ENCODE results near the gene SNAPC4.

SNAPC4 gene

DNA sequence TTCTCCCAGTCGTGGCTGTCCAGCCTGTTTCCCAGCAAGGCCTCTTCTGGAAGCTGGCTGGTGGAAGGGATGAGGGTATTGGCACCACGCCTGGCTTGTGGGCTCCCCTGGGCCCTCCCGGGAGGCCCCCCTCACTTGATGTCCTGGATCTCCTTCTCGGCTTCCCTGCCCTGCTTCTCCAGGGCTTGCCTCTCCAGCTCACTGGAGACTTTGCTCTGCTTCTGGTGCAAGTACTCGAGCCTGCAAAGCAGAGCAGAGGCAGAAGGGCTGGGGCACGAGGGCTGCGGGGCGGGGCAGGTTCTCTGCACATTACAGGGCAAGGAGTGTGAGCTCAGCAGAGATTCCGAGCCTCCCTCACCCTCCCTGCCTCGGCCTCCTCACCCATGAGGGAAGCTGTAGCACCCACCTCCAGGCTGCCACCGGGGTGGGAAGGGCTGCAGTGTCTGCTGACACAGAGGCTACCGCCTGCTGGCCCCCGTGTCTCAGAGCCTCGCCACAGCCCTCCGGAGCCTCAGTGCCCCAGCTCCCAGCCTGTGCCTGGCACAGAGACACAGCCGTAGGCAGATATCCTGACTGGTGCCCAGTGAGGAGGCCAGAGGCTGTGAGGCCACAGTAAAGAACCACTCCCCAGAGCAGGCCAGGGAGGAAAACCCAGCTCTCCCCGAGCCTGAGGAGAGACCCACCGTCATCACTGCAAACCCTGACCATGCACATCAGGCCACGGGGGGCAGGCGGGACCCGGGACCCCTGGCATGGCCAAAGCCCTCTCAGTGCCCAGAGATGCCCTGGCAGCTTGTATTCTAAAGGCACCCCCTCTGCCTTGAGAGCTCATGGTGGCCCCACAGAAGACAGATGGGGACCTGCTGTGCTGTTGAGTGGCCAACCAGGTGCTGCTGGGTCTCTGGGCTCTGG lies 7.2 kb downstream of the SNAPC4 start:
- DNase-seq (ENCODE audit: low read depth in 2 of 2): no peak

DNA sequence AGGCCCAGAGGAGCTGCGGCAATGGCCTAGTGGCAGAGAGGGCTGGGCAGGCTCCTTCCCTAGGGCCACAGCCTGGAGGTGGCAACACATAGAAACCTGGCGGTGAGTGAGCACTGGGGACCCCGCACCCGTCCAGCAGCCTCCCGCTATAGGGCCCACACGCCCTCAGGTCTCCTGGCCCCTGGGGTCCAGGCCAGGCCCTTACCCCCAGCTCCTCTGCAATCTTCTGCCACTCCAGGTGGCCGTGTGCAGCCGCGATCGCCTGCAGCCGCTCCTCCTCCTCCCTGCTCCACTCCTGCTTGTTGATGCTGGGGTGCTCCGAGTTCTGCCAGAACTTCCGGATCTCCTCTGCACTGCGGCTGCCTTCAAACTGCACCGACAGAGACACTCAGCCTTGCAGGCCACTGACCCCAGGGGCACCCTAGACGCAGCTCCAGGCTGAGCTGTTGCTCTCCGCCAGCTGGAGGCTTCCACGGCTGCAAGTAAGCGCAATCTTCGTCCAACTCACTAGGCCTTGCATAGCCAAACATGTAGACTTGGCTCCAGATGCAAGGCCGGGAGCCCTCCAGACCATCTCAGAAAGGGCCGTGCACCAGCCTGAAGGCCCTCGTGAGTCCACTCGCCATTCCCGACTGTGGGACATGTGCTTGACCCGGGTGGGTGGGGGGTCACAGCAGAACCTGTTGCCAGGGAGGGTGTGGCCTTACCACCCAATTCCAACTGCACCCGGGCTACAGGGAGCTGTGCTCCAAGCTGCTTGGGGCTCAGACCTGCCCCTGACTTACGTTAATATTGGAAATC lies 8.0 kb downstream of the SNAPC4 start:
- DNase-seq (ENCODE audit: low read depth in 2 of 2): no peak

DNA sequence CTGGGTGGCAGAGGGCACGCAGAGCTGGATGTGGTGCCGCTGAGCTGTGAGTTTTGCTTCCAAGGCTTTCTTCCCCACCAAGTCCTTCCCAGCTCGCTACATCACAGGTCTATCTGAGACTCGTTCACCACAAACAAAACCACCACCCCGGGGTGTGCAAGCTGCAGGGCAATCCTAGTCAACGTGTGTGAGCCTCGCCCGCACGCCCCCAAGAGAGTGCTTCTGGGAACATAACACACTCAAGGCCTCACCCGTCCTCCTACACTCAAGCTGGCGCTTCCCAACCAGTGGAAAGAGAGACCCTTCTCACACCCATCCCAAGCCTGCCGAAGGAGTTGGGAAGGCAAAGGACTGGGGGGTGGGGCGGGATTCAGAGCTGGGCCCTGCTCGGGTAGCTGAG lies 10.6 kb downstream of the SNAPC4 start:
- DNase-seq (ENCODE audit: low read depth in 2 of 2): no peak

DNA sequence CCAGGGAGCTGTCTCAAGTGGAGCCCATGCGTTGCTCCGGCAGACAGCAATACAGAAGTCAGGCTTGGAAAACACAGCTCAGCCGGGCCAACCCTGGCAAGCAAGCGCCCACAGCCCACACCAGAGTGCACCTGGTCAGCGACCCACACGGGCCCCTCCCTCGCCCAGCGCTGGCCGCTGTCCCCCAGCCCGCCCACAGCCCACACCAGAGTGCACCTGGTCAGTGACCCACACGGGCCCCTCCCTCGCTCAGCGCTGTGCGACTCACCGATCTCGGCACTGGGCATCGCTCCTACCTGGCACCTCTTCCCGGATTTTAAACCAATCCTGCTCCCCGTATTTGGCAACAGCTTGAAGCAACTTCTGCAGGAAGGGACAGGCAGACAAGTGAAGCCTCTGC lies 12.8 kb downstream of the SNAPC4 start:
- DNase-seq (ENCODE audit: low read depth in 2 of 2): no peak

DNA sequence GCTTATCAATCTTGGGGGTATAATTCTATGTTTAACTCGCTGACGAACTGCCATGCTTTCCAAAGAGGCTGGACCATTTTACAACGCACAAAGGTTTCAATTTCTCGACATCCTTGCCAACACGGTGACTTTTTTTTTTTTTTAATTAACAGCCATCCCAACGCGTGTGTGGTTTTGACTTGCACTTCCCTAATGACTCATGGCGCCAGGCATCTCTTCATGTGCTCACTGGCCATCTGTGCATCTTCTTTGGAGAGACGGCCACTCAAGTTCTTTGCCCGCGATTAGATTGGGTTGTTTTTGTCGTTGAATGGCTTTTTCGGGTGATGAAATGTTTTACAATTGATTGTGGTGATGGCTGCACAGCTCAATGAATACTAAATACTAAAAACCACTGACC lies 14.0 kb downstream of the SNAPC4 start:
- DNase-seq (ENCODE audit: low read depth in 2 of 2): no peak

DNA sequence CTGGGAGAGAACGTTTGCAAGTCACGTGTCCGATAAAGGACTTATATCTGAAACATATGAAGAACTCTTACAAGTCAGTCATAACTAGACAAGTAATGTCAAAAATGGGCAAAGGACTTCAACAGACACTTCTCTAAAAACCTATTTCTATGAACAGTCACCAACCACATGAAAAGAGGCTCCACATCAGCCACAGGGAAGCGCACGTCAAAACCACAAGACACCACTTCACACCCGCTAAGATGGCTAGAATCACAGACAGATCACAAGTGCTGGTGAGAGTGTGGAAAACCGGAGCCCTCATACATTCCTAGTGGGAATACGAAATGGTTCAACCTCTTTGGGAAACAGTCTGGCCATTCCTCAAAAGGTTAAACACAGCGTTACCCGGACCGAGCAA lies 15.0 kb downstream of the SNAPC4 start:
- DNase-seq (ENCODE audit: low read depth in 2 of 2): no peak

DNA sequence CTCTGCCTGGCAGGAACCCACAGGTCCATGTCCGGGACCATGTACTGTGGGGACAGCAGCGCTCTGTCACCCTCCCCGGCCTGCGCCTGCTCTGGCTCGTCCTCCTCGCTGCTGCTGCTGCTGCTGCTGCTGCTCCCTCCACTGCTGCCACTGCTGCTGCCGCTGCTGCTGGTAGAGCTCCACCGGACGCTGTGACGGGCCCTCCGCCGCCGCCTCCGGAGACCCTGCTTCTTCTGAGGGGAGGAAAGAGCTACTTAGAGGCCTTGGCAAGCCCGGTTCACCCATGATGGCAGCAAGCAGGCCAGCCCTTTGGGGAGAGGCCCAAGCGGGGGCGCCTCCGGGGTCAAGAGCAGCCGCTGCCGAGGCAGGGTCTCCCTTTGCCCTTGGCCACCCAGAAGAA lies 16.5 kb downstream of the SNAPC4 start:
- no peak for DNase-seq (ENCODE audit: low read depth in 2 of 2)

DNA sequence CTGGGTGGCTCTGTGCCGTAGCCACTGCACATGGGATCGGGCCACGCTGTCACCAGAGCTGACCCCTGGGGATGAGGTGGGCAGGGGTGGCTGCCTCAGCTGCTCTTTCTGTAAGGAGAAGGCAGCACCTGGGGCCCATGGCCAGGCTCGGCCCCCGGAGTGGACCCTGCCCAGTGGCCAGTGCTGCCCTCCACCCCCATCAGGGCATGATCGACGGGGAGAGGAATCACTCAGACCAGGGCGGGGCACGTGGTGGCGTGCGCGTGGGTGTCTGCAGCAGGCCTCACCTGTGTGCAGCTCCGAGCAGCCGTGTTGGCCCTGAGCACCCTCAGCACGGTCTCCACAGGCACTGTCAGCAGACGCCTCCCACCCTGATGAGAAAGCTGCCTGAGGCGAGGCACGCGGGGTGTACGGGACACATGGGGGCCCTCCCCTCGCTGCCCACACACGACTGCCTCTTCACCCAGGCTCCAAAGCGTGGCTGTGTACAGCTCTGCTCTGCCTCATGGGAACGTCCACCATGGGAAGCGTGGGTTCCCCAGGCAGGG lies 17.9 kb downstream of the SNAPC4 start:
- no peak for DNase-seq (ENCODE audit: low read depth in 2 of 2)

DNA sequence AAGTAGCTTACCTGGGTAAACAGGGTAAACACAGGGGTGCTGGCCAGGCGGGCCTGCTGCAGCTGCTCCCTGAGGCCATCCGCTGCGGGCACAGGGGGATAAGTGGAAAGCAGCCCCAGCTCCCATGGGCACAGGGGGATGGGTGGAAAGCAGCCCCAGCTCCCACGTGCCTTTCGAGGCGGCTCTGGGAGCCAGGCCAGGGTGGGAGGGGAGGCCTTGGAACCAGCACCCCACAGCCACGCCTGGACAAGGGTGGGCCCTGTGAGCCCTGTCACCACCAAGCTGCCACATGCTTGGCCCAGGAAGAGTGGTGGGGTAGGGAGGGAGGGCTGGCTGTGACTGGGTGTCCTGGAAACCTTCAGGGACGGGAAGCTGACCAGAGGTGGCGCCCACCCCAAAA lies 18.7 kb downstream of the SNAPC4 start:
- no peak for DNase-seq (ENCODE audit: low read depth in 2 of 2)

DNA sequence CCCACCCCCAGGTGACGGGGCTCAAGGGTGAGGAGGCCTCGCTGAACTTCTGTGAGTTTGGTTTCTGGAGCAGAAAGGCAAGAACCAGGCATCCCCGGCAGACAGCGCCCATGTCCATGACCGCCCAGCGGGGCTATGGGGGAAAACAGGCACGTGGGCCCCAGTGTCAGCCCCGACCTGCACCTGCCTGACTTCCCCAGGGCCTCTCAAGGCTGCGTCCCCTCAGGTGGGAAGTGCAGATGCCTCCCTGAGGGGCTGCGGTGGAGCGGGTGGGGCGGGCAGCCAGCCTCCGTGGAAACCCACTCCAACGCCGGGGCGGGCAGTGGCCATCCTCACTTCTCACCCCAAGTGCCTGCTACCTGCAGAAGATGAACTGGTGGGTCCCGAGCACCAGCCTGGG lies 19.6 kb downstream of the SNAPC4 start:
- no peak for DNase-seq (ENCODE audit: low read depth in 2 of 2)

DNA sequence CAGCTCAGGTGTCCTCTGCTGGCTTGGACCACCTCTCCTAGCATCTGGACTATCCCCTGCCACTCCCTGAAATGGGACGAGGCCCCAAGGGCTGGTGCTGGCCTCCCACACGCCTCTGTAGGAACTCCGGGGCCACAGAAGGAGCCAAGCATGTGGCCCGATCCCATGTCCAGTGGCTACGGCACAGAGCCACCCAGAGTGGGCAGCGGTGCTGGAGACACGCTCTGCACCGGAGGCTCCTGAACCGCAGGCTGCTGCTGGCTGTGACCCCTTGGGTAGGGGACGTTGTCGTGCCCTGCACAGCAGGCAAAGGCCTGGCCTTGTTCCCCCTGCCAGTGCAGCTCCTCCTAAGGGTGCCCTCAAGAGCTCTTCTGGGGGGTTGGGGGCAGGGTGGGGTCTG lies 20.1 kb downstream of the SNAPC4 start:
- DNase-seq (ENCODE audit: low read depth in 2 of 2): no peak

DNA sequence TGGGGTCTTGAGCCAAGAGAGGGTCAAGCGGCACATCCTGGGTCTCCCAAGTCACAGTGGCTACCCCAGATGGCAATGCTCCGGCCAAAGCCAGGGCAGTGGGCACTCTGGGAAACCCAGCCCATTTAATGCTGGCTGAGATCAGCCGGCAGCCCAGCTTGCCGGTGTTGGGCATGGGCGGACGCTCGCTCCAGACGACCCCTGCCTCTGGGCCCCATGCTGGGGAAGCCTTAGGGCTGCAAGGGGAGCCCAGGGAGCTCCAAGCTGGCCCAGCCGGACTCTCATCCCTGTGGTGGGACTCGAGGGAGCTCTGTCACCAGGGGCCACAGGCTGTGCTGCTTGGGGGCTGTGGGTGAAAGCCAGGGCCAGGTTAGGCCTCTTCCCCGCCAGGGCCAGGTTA lies 20.6 kb downstream of the SNAPC4 start:
- DNase-seq (ENCODE audit: low read depth in 2 of 2): no peak

DNA sequence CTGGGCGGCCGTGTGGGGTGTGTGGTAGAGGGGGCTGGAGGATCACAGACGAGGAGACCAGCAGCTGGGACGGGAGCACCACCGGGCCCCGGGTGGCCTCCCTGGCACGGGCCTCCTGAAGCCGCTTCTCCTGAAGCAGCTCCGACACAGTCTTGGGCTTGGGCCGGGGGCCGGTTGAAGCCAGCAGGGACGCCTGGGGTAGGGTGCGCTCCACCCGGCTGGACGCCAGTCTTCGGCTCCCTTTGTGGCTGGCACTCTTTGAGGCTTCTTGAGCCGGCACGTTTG lies 21.0 kb downstream of the SNAPC4 start:
- no peak for DNase-seq (ENCODE audit: low read depth in 2 of 2)

DNA sequence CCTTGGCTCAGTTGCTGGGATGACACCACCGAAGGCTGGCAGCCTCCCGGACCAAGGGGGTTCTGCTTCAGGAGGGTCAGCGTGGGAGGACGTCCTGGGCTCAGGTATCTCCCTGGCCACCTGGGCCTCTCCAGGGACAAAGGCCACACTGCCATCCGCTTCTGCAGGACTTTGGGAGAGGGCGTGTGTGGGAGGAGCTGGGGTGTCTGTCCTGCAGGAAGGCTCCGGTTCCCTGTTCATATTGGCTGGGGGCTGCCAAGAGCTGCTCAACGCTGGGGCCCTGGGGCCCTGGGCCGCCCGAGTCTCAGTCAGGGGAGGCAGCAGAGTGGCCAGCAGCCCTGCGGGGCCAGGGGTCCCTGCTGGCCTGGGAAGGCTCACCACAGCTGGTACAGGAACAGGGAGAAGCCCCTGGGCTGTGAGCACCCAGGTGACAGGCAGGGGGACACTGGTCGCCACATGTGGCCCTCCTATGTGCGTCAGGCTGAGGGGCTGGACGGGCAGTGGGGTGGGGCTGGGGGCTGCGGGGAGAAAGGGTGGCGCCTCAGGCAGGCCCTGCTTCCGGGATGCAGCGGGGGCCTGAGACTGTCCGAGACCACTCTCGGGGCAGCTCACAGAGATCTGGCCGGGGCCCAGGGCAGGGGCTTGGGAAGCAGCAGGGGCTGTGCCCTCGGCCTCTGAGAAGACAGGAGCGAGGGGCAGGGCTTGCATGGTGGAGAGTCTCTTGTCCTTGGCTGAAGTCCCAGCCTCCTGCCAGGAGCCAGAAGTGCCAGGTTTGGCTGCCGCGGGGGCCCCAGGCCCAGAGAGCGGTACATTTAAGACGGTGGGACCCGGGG lies 21.6 kb downstream of the SNAPC4 start:
- no peak for DNase-seq (ENCODE audit: low read depth in 2 of 2)

DNA sequence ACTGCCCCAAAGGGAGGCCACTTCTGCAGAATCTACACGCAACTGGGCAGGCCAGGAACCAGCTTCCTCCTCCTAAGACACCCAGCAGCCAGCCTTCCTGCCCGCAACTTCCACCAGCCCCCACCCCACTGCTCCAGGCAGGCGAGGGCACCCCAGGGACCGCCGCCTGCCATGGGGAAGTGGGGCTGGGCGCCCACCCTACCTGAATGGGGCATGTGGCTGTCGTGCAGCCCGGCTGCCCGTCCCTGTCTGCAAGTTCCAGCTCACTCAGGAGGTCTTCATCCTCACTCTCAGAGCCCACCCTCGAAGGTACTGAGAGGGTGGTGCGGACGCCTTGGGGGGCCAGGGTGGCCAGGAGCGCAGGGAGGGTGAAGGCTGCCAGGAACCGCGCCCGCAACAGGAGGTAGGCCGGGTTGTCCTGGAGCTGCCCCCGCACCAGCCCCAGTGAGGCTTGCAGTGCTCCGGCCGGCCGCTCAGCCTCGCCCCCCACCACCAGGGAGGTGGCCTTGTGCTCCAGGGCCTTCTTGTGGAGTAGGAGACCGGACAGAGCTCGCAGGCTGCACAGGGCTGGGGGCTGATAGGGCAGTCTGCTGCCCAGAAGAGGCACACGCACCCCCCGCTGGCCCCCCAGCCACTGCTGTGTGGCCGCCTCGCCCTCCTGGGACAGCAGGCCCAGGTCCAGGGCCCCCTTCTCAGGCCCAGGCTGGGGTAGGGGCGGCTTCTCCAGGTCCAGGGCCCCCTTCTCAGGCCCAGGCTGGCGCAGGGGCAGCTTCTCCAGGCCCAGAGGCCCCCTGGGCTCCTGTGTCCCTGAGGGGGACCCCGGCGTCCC lies 22.4 kb downstream of the SNAPC4 start:
- no peak for DNase-seq (ENCODE audit: low read depth in 2 of 2)

DNA sequence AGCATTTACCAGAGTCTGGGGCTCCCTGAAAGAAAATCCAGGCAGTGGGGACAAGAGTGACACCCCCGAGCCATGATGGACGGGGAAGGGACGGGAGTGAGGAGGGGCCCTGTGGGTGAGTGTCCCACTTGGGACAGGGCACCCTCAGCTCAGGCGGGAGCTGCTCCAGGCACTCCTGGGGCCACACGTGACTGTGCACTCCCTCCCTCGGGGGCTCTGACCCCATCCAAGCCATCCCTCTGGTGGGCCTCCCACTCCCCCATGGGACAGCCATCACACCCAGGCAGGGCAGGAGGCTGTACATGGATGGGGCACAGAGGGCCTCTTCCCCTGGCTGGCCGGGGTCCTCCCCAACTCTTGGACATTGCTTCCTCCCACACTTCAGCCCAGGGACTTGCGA lies 23.5 kb downstream of the SNAPC4 start:
- no peak for DNase-seq (ENCODE audit: low read depth in 2 of 2)

DNA sequence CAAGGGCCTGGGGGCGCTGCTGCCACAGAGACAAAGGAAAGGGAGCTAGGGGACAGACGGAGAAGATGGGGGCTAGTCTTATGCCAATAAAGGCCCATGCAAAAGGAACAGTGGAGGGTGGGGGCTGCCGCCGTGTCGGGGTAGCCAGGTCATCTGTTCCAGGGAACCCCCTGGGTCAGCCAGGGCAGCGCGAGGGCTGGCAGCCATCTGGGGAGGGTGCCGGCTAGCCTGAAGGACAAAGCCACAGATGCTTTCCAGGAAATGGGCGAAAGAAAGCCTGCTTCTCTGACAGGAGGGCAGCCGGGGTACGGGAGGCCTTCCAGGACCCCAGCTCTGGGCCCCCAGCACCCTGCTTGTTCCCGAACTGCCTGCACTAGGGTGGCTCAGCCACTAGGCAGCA lies 24.9 kb downstream of the SNAPC4 start:
- DNase-seq (ENCODE audit: low read depth in 2 of 2): no peak

DNA sequence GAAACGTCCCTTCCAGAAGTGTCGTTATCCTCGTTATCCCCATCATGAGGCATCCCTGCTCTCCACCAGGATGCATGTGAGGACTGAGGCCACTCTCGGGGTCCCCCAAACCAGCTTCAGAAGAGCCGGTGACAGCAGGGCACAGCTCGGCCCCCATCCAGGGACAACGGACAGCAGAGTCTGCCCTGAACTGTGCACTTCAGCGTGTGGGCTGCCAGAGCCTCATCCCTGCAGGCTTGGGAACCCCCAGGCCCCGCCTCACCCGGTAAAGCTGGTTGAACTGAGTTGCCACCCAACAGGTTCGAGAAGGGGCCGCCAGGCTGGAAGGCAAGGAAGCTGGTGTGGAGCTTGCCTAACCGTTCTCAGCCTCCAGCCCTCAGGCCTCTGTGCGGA lies 25.8 kb downstream of the SNAPC4 start:
- no peak for DNase-seq (ENCODE audit: low read depth in 2 of 2)

DNA sequence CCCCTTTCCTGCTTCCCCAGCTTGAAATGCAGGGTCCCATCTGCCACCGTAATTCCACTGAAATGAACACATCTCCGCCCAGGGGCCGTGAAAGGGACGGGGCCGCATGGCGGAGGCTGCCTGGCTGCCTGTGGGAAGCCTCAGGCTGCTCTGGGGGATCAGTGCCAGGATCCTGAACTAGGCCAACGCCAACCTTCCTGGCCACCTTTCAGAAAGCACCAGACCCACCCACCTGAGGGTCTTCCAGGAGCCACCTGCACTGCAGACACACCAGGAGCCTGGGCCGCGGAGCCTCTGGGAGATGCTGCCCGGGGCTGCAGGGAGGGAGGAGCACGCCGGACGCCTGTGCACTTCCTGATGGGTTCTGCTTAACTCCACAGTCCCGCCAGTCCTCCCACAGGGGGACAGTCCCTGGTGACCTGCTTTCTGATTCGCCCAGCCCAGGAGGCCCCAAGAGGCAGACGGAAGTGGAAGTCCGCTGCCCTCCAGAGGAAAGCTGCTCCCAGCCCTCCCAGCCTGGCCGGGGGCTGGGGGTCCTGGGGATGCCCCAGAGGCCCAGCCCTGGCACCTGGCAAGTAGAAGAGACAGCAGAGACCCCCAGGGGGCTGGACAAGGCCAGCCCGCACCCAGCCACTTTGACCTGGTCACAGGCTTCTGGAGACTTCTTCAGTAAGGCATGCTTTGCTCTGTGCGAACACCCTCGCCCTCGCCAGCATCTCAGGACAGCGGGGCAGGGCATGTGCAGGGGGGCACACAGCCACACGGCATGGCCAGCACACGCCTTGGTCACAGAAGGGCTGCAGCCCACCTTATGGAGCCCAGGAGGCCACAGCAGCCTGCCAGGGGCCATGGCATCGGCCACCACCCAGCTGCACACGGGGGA lies 26.4 kb downstream of the SNAPC4 start, which contains the start of gene CARD9:
Gene CARD9, minus strand, starts transcription at position 370 of the 883 bp plus-strand sequence. CDS start 1,591 bp downstream, outside the sequence.
- DNase-seq (ENCODE audit: low read depth in 2 of 2): no peak

Data from stimulated activated CD8-positive, alpha-beta memory T cell treated with anti-CD3 and anti-CD28 coated beads, Interleukin-7, amount 100 ng/mL, for 1 hour (primary cell).